Ovary (tissue), 9 donors: ENCODE measurements around the gene OR5A1. TPM values are rescaled to one million over a fixed set of nuclear protein-coding genes. Genes with fewer than 3 reads are reported as not detected.
A peak's percentile ranks its signal among the peaks of the same experiment; 100 is the strongest.

Source experiments
- DNase-seq, 5 donors: peaks; one replicate each; pipeline ENCODE4 v3.0.0-alpha.2; 2019 to 2020
- H3K27ac ChIP-seq, 2 donors: fragments of 200-600 bp; one replicate each; pipeline versions ENCODE4 v1.5.1 to v1.8.0; 2019 to 2022
- H3K27me3 ChIP-seq: fragments of 200-600 bp; one replicate; pipeline ENCODE4 v1.8.0; 2022
- H3K36me3 ChIP-seq: fragments of 200-600 bp; sonication (generic); one replicate; pipeline ENCODE4 v1.5.1; 2019
- H3K4me1 ChIP-seq: one replicate; pipeline ENCODE4 v1.8.1; 2013; ENCODE audit warnings: mild to moderate bottlenecking, moderate library complexity; ENCODE audit not compliant: insufficient read depth
- H3K4me3 ChIP-seq: fragments of 200-600 bp; sonication (generic); one replicate; pipeline ENCODE4 v1.5.1; 2017
- H3K9me3 ChIP-seq, 2 donors: fragments of 200-600 bp in 1 of 2; sonication (generic) in 1 of 2; one replicate each; pipeline versions ENCODE4 v1.5.1 to v1.8.1; 2013 to 2019; ENCODE audit warnings: mild to moderate bottlenecking in 1 of 2, moderate library complexity in 1 of 2
- EP300 ChIP-seq: sonication (generic); formaldehyde crosslinking; IDR thresholded peaks from one replicate; pipeline ENCODE4 v1.6.1; 2017; ENCODE audit warnings: antibody characterized with exemption
- POLR2A ChIP-seq: fragments of 450-650 bp; IDR thresholded peaks from one replicate; pipeline ENCODE4 v1.6.1; 2017; ENCODE audit warnings: antibody characterized with exemption, mild to moderate bottlenecking, moderate library complexity
- WGBS, 3 donors: extraction: QIAGEN DNeasy Blood & Tissue Kit in 1 of 3; methylation state at CpG; one replicate each; pipeline versions ENCODE4 v1.1.5 to v1.1.7; 2013 to 2017; 5-methylcytosine and 5-hydroxymethylcytosine counted together
- intact Hi-C, 4 donors: fragments of 100-400 bp; cut with DNase I; formaldehyde crosslinking; loops; one replicate each; pipeline versions ENCODE4 v1.11.0 to v1.15.1; 2022 to 2023
- polyA plus RNA-seq, 2 donors: library from polyadenylated mRNA; stranded (reverse); fragments of 200-250 nt in 1 of 2; fragments of 350-450 nt in 1 of 2; fragmentation: Illumina TruSeq in 1 of 2; extraction: RNeasy Lipid Tissue Mini Kit (QIAGEN cat#74804) in 1 of 2; gene quantifications; one replicate each; pipeline ENCODE4 v1.2.3, GENCODE V29; 2013 to 2014
- total RNA-seq, 7 donors: library from RNA; depleted of rRNA in 2 of 7; stranded (reverse); fragments of >200 nt in 2 of 7; fragmentation: NEBNext Ultra II Directional in 3 of 7; extraction: Animal tissue kit (Norgen Biotek cat#: 25700) in 3 of 7; gene quantifications; one replicate each; pipeline versions ENCODE4 v1.1.0 to v1.2.4, GENCODE V29; 2016 to 2023
- TF ChIP-seq, protein P1 (sequence below), 3 donors: fragments of 450-650 bp in 2 of 3; fragments of 200-600 bp in 1 of 3; IDR thresholded peaks; one replicate each; pipeline versions ENCODE4 v1.5.1 to v1.8.0; 2016 to 2022; ENCODE audit warnings: antibody characterized with exemption in 3 of 3, mild to moderate bottlenecking in 1 of 3
- donor health status: DM: no; HTN: no; CAD: no; lungs with moderate emphysema.
- donor health status: DM: no; HTN: no; CAD: no.
- donor health status: Bipolar disorder and iron deficiency.
- donor health status: DM: yes; HTN: yes; CAD: no.
- donor health status: DM: no; HTN: no; CAD: no.
- donor health status: DM: yes; HTN: yes; CAD: no.

Gene OR5A1
- total and polyA plus RNA-seq, 9 donors = not detected

DNA sequence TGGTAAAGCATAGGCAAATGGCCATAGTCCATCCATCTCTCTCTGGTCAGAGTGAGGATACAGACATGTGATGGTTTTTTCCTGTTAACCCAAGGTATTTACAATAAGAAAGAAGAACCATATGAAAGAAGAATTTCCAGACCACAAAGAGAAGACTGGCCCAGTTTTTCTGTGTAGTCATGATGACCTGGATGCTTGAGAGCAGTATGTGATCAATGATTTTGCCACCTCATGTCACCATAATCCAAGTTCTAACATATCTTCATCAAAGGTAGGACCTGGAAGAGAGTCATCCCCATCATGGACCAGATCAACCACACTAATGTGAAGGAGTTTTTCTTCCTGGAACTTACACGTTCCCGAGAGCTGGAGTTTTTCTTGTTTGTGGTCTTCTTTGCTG, 20.4 kb downstream of the OR5A1 start, which contains the start of gene OR4D6:
Gene OR4D6, plus strand, starts transcription at position 301 of the 400 bp plus-strand sequence. Its CDS starts 0 bp downstream, at position 301.
- H3K27ac ChIP-seq = no peak within 1 kb of the TSS
- DNase-seq = no peak
- H3K36me3 ChIP-seq = no peaks in the 10 kb centered on the region
- H3K4me1 ChIP-seq = no peaks in the 10 kb centered on the region
- no peak within 1 kb of the TSS for H3K4me3 ChIP-seq
- 86 to 88% (median 87%) methylated on average over 2 of the region's 2 CpGs for WGBS, 3 donors
- TF ChIP-seq, protein P1, sequence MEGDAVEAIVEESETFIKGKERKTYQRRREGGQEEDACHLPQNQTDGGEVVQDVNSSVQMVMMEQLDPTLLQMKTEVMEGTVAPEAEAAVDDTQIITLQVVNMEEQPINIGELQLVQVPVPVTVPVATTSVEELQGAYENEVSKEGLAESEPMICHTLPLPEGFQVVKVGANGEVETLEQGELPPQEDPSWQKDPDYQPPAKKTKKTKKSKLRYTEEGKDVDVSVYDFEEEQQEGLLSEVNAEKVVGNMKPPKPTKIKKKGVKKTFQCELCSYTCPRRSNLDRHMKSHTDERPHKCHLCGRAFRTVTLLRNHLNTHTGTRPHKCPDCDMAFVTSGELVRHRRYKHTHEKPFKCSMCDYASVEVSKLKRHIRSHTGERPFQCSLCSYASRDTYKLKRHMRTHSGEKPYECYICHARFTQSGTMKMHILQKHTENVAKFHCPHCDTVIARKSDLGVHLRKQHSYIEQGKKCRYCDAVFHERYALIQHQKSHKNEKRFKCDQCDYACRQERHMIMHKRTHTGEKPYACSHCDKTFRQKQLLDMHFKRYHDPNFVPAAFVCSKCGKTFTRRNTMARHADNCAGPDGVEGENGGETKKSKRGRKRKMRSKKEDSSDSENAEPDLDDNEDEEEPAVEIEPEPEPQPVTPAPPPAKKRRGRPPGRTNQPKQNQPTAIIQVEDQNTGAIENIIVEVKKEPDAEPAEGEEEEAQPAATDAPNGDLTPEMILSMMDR (IDR thresholded peaks at IDR 0.05) = no peak
- TF ChIP-seq POLR2A = no peak
- no peak for TF ChIP-seq EP300
- H3K27me3 ChIP-seq = no peaks in the 10 kb centered on the region
- intact Hi-C loops = no loop called here
- no peaks in the 10 kb centered on the region for H3K9me3 ChIP-seq

DNA sequence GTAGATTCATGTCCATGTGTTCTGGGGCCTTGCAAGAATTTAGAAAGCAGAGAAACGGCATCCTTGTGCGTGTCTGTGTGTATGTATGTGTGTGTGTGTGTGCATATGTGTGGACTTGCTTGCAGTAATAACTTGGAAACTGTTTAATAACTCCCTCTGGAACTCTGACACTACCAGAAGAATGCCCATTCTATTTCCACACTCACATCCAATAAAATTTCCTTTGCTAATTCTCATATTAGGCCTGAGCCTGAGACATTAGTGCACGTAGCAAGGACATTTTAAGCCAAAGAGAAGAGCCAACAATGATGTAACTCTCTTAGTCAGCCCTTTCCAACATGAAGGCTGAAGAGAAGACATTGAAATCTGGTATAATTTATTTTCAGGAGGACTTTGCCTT, 23.6 kb downstream of the OR5A1 start:
- H3K36me3 ChIP-seq = no peaks in the 10 kb centered on the region
- H3K4me1 ChIP-seq = peaks cover 2% of the 10 kb centered on the region
- no peak for DNase-seq
- no peaks in the 10 kb centered on the region for H3K27me3 ChIP-seq
- no peak overlapping the region for H3K27ac ChIP-seq
- WGBS, 3 donors = 77 to 84% (median 79%) methylated on average over 3 of the region's 3 CpGs
- no peak overlapping the region for H3K4me3 ChIP-seq
- TF ChIP-seq, protein P1 (IDR thresholded peaks at IDR 0.05) = no peak
- TF ChIP-seq EP300 = no peak
- no peak for TF ChIP-seq POLR2A
- intact Hi-C loops = no loop called here
- no peaks in the 10 kb centered on the region for H3K9me3 ChIP-seq

DNA sequence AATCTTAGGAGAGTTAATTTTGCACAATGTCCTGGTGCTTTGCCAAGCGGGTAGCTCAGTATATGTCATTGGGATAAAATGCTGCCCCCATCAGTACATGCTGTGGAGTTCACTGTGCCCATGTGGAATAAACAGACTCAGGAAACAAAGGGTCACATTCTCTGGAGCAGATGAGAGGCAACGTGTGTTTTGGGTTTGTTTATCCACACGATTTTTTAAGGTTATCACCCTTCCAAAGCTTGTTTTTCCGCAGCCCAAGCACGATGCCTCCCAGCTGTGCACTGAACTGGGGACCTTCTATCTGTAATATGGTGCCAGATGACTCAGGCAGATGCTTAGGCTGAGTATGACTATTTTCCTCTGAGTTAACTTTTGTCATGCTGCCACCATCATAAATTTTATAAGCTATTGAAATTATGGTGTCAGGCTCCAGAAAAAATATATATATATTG, 26.9 kb downstream of the OR5A1 start:
- peak in 4 of 5 donors; percentile 31 to 58 (median 45) for DNase-seq
- H3K27me3 ChIP-seq = no peaks in the 10 kb centered on the region
- no peak overlapping the region for H3K27ac ChIP-seq
- H3K4me3 ChIP-seq = no peak overlapping the region
- H3K4me1 ChIP-seq = peaks cover 2% of the 10 kb centered on the region
- no peaks in the 10 kb centered on the region for H3K9me3 ChIP-seq
- 15 to 19% (median 15%) methylated on average over 5 of the region's 5 CpGs for WGBS, 3 donors
- H3K36me3 ChIP-seq = no peaks in the 10 kb centered on the region
- TF ChIP-seq POLR2A (no peak), EP300 (no peak)
- TF ChIP-seq, protein P1 (IDR thresholded peaks at IDR 0.05) = no peak
- intact Hi-C loops = no loop called here

DNA sequence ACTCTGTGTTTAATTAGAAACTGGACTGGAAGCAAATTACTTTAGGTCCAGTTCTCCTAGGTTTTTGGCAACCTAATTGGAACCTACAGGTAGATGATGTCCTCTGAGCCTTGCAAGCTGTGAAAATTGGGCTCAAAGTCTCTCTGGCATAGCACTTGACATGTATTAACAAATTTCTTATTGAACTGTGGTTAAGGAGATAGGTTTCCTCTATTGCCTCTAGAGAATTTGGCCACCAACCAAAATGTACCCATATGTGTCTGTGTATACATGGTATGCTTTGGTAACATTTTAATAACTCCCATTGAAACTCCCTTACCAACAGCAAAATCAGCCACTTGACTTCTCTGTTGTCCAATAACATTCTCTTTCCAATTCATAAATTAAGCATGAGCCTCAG, 36.7 kb downstream of the OR5A1 start, which contains the start of gene OR4D10:
Gene OR4D10, plus strand, starts transcription at position 301 of the 400 bp plus-strand sequence. CDS start 4,115 bp downstream, outside the sequence.
- no peaks in the 10 kb centered on the region for H3K4me1 ChIP-seq
- DNase-seq = no peak
- no peaks in the 10 kb centered on the region for H3K9me3 ChIP-seq
- intact Hi-C loops = no loop called here
- H3K36me3 ChIP-seq = no peaks in the 10 kb centered on the region
- H3K4me3 ChIP-seq = no peak within 1 kb of the TSS
- TF ChIP-seq, protein P1 (IDR thresholded peaks at IDR 0.05) = no peak
- TF ChIP-seq POLR2A = no peak
- no peak for TF ChIP-seq EP300
- H3K27ac ChIP-seq = no peak within 1 kb of the TSS
- no peaks in the 10 kb centered on the region for H3K27me3 ChIP-seq
